K562 (cell line): Measurements from ENCODE around the gene SFMBT2. TPM values are rescaled to one million over a fixed set of nuclear protein-coding genes. Genes with fewer than 3 reads are reported as not detected.
A peak's percentile ranks its signal among the peaks of the same experiment; 100 is the strongest.

Source experiments
- C11orf30 ChIP-seq: fragments of 450-650 bp; IDR thresholded peaks from 2 replicates; pipeline ENCODE4 v1.6.1; 2016; ENCODE audit warnings: low read depth, mild to moderate bottlenecking
- CAMTA2 ChIP-seq: fragments of 250-450 bp; sonication (Bioruptor Pico); conservative IDR thresholded peaks from 2 replicates; pipeline ENCODE4 v1.5.1; 2022
- CREM ChIP-seq: IDR thresholded peaks from 2 replicates; pipeline ENCODE4 v1.6.1; 2014; ENCODE audit warnings: antibody characterized with exemption, low read depth
- ESRRB ChIP-seq: fragments of 250-450 bp; sonication (Bioruptor Pico); IDR thresholded peaks from 2 replicates; pipeline ENCODE4 v1.5.0; 2020; ENCODE audit warnings: mild to moderate bottlenecking, moderate library complexity, borderline replicate concordance
- IRF1 ChIP-seq: sonication (generic); formaldehyde crosslinking; IDR thresholded peaks from 2 replicates; pipeline ENCODE4 v1.8.0; 2022; ENCODE audit warnings: missing genetic modification reagents, mild to moderate bottlenecking, borderline replicate concordance
- JUND ChIP-seq, 2 experiments: IDR thresholded peaks; 2 replicates in 1 of 2; 3 replicates in 1 of 2; pipeline ENCODE4 v1.6.1; 2011; ENCODE audit warnings: borderline replicate concordance in 2 of 2, low read depth in 2 of 2, low read length in 2 of 2, improper control_type of control experiment in 1 of 2, missing biosample characterization in 1 of 2, missing genetic modification characterization in 1 of 2, missing genetic modification reagents in 1 of 2
- LEF1 ChIP-seq: fragments of 450-650 bp; IDR thresholded peaks from 2 replicates; pipeline ENCODE4 v1.6.1; 2016; ENCODE audit warnings: mild to moderate bottlenecking
- PHTF2 ChIP-seq: fragments of 250-450 bp; sonication (Bioruptor Pico); IDR thresholded peaks from 2 replicates; pipeline ENCODE4 v1.5.0; 2021; ENCODE audit warnings: mild to moderate bottlenecking
- PRMT5 ChIP-seq: sonication (generic); formaldehyde crosslinking; IDR thresholded peaks from 2 replicates; pipeline ENCODE4 v1.5.0; 2020; ENCODE audit warnings: missing genetic modification reagents
- RHOXF2B ChIP-seq: fragments of 250-450 bp; sonication (Bioruptor Pico); conservative IDR thresholded peaks from 2 replicates; pipeline ENCODE4 v1.5.1; 2021
- RREB1 ChIP-seq: fragments of 250-450 bp; sonication (Bioruptor Pico); IDR thresholded peaks from 2 replicates; pipeline ENCODE4 v1.4.0; 2020
- SMAD2 ChIP-seq: fragments of 150-350 bp; IDR thresholded peaks from 2 replicates; pipeline ENCODE4 v1.6.1; 2014; ENCODE audit warnings: low read depth, mild to moderate bottlenecking, low read length
- SRSF1 ChIP-seq: fragments of 200-400 bp; formaldehyde crosslinking; IDR thresholded peaks from 2 replicates; pipeline ENCODE4 v1.6.1; 2017; ENCODE audit warnings: mild to moderate bottlenecking, low read depth, low read length, moderate library complexity
- TEAD4 ChIP-seq, 2 experiments: sonication (generic) in 1 of 2; formaldehyde crosslinking in 1 of 2; IDR thresholded peaks; 2 replicates each; pipeline versions ENCODE4 v1.6.1 to v1.8.0; 2012 to 2022; ENCODE audit warnings: borderline replicate concordance in 1 of 2, inconsistent platforms in 1 of 2, low read length in 1 of 2, mild to moderate bottlenecking in 1 of 2, missing genetic modification reagents in 1 of 2
- TFAM ChIP-seq: fragments of 250-450 bp; sonication (Bioruptor Pico); conservative IDR thresholded peaks from 2 replicates; pipeline ENCODE4 v1.5.0; 2021; ENCODE audit warnings: mild to moderate bottlenecking, moderate library complexity
- THAP12 ChIP-seq: fragments of 250-450 bp; sonication (Bioruptor Pico); IDR thresholded peaks from 2 replicates; pipeline ENCODE4 v1.9.0; 2021; ENCODE audit warnings: mild to moderate bottlenecking, inconsistent platforms
- XRCC3 ChIP-seq: fragments of 450-650 bp; IDR thresholded peaks from 2 replicates; pipeline ENCODE4 v1.6.1; 2017; ENCODE audit warnings: mild to moderate bottlenecking, moderate library complexity
- ZBTB7A ChIP-seq: IDR thresholded peaks from 2 replicates; pipeline ENCODE4 v1.6.1; 2011; ENCODE audit warnings: low read depth, mild to moderate bottlenecking, low read length, moderate library complexity, borderline replicate concordance; ENCODE audit not compliant: control insufficient read depth
- ZC3H11A ChIP-seq: IDR thresholded peaks from 2 replicates; pipeline ENCODE4 v1.6.1; 2012; ENCODE audit warnings: low read depth, low read length, improper control_type of control experiment
- ZNF589 ChIP-seq: fragments of 200-800 bp; sonication (Bioruptor generic); IDR thresholded peaks from 2 replicates; pipeline ENCODE4 v1.6.1; 2016; ENCODE audit warnings: low read depth, missing genetic modification characterization, missing compliant biosample characterization
- polyA plus RNA-seq, 8 experiments: library from polyadenylated mRNA; depleted of rRNA in 4 of 8; stranded (reverse) in 5 of 8; unstranded in 3 of 8; fragments of >200 nt; fragmentation: Nextera tagmentation in 2 of 8; fragmentation: Illumina TruSeq in 1 of 8; extraction: Ambion mirVana in 2 of 8; extraction: Trizol in 1 of 8; gene quantifications; 2 replicates each; pipeline versions ENCODE4 v1.2.1 to v1.2.3, GENCODE V29; 2011 to 2014; ENCODE audit warnings: inconsistent platforms in 1 of 8, missing spikeins in 1 of 8
- total RNA-seq, 7 experiments: library from RNA; depleted of rRNA in 6 of 7; stranded (reverse); fragments of >200 nt in 6 of 7; fragmentation: Illumina TruSeq in 2 of 7; extraction: Trizol in 2 of 7; gene quantifications; 2 replicates each; pipeline versions ENCODE4 v1.2.1 to v1.2.3, GENCODE V29; 2011 to 2021; ENCODE audit warnings: low replicate concordance in 1 of 7

Gene SFMBT2
- total and polyA plus RNA-seq, 9 of the 15 experiments (the other 6 are each of a cell fraction or from before 2014, with no cell fraction given): 1.2 to 13.6 (median 7.6) TPM

- TF ChIP-seq LEF1 (no peak), ZBTB7A (no peak), SRSF1 (no peak), CAMTA2 (CRISPR knock-in tag) (no peak), SMAD2 (no peak), TFAM (CRISPR knock-in tag) (no peak), ZNF589 (no peak), PRMT5 (CRISPR knock-in tag) (no peak), THAP12 (no peak), CREM (peak; percentile 66; the same call in 1 of the 2 replicates), RREB1 (CRISPR knock-in tag) (no peak), TEAD4 (IDR thresholded peaks at IDR 0.05; ENCODE audit: low read length) (peak; percentile 61), TEAD4 (CRISPR knock-in tag; IDR thresholded peaks at IDR 0.05; ENCODE audit: borderline replicate concordance) (no peak), PHTF2 (CRISPR knock-in tag) (no peak), ESRRB (CRISPR knock-in tag) (no peak), JUND (IDR thresholded peaks at IDR 0.05; ENCODE audit: borderline replicate concordance, low read depth, low read length) (no peak), JUND (tag; IDR thresholded peaks at IDR 0.05; ENCODE audit: borderline replicate concordance, low read depth, low read length) (no peak), ZC3H11A (no peak), IRF1 (CRISPR knock-in tag) (no peak), C11orf30 (peak; percentile 17; the same call in 1 of the 2 replicates), XRCC3 (no peak), RHOXF2B (CRISPR knock-in tag) (no peak)
These were observed 242.4 kb downstream of the SFMBT2 start (continued) for GRCh38 chr10:7168414-7168813.
